Naive thymus-derived CD4-positive, alpha-beta T cell (primary cell): ENCODE results near the gene CDK15. TPM values are rescaled to one million over a fixed set of nuclear protein-coding genes. Genes with fewer than 3 reads are reported as not detected.

Experiments used
- ATAC-seq: fragments of 150-1000 bp; cut with Tn5 transposase; 2 replicates; pipeline ENCODE4 v1.10.0; 2021; ENCODE audit warnings: mild to moderate bottlenecking, moderate library complexity
- CTCF ChIA-PET: fragments of 350-600 bp; sonication (Branson Sonifier 250); formaldehyde crosslinking; loops from one replicate; lab custom pipeline; 2021; ENCODE audit warnings: antibody characterized with exemption; lab: Charles Lee
- POLR2A ChIA-PET: fragments of 350-600 bp; sonication (Branson Sonifier 250); formaldehyde crosslinking; loops from one replicate; lab custom pipeline; 2021; ENCODE audit warnings: antibody characterized with exemption, inconsistent platforms; lab: Charles Lee
- DNase-seq, 9 donors: peaks; one replicate each; pipeline versions ENCODE4 v3.0.0 to v3.0.0-alpha.2; 2020 to 2022; ENCODE audit warnings: mixed read lengths in 1 of 9
- H3K27ac ChIP-seq: one replicate; pipeline ENCODE4 v1.7.0; 2013; ENCODE audit warnings: mild to moderate bottlenecking, low read depth, low read length, moderate library complexity
- H3K27me3 ChIP-seq, 2 donors: one replicate each; pipeline ENCODE4 v1.7.0; 2013; ENCODE audit warnings: low read length in 2 of 2, mild to moderate bottlenecking in 2 of 2, moderate library complexity in 2 of 2; ENCODE audit not compliant: control insufficient read depth in 2 of 2, insufficient read depth in 2 of 2
- H3K36me3 ChIP-seq, 3 experiments: 1 replicate in 2 of 3; 2 replicates in 1 of 3; pipeline ENCODE4 v1.7.0; 2013; ENCODE audit warnings: low read length in 3 of 3, mild to moderate bottlenecking in 3 of 3, moderate library complexity in 1 of 3; ENCODE audit not compliant: insufficient read depth in 3 of 3, control insufficient read depth in 2 of 3
- H3K4me1 ChIP-seq, 2 donors: one replicate each; pipeline ENCODE4 v1.7.0; 2013; ENCODE audit warnings: low read length in 2 of 2, mild to moderate bottlenecking in 2 of 2, moderate library complexity in 1 of 2; ENCODE audit not compliant: control insufficient read depth in 2 of 2, insufficient read depth in 2 of 2
- H3K4me3 ChIP-seq: 2 replicates; pipeline ENCODE4 v1.7.0; 2013; ENCODE audit warnings: mild to moderate bottlenecking, low read length
- H3K9me3 ChIP-seq, 3 experiments: 1 replicate in 2 of 3; 2 replicates in 1 of 3; pipeline ENCODE4 v1.7.0; 2013; ENCODE audit warnings: low read length in 3 of 3; ENCODE audit not compliant: control insufficient read depth in 2 of 3
- H3K27ac Mint-ChIP-seq, 9 donors: one replicate each; pipeline ENCODE4 v1.8.0; 2020 to 2022; ENCODE audit warnings: mixed read lengths in 9 of 9, mild to moderate bottlenecking in 8 of 9, moderate library complexity in 5 of 9, inconsistent platforms in 2 of 9
- H3K27me3 Mint-ChIP-seq, 5 donors: one replicate each; pipeline ENCODE4 v1.8.0; 2021 to 2022; ENCODE audit warnings: mixed read lengths in 5 of 5, mild to moderate bottlenecking in 1 of 5
- H3K36me3 Mint-ChIP-seq, 5 donors: one replicate each; pipeline ENCODE4 v1.8.0; 2020 to 2022; ENCODE audit warnings: mixed read lengths in 5 of 5, mild to moderate bottlenecking in 3 of 5, inconsistent platforms in 1 of 5
- H3K4me1 Mint-ChIP-seq, 7 donors: one replicate each; pipeline ENCODE4 v1.8.0; 2020 to 2022; ENCODE audit warnings: mixed read lengths in 7 of 7, mild to moderate bottlenecking in 3 of 7, inconsistent platforms in 1 of 7
- H3K4me3 Mint-ChIP-seq, 10 donors: one replicate each; pipeline ENCODE4 v1.8.0; 2020 to 2022; ENCODE audit warnings: mild to moderate bottlenecking in 10 of 10, mixed read lengths in 10 of 10, moderate library complexity in 6 of 10, inconsistent platforms in 2 of 10
- H3K9me3 Mint-ChIP-seq, 11 donors: one replicate each; pipeline ENCODE4 v1.8.0; 2020 to 2022; ENCODE audit warnings: mixed read lengths in 11 of 11, mild to moderate bottlenecking in 4 of 11, inconsistent platforms in 1 of 11, moderate library complexity in 1 of 11
- intact Hi-C, 2 donors: fragments of 100-400 bp; cut with micrococcal nuclease; formaldehyde crosslinking; loops; one replicate each; pipeline ENCODE4 v1.15.1; 2023
- polyA plus RNA-seq, 2 donors: library from polyadenylated mRNA; unstranded; fragments of 300-500 nt; fragmentation: Illumina TruSeq; gene quantifications; one replicate each; pipeline ENCODE4 v1.2.3, GENCODE V29; 2021
- total RNA-seq, 6 experiments: library from RNA in 5 of 6; stranded (reverse) in 5 of 6; gene quantifications; 1 replicate in 5 of 6; 2 replicates in 1 of 6; pipeline ENCODE4 v1.2.3 and lab custom pipeline; 2021 to 2026

CDK15 gene
- total and polyA plus RNA-seq, 7 experiments from 2014 or later: not detected

DNA sequence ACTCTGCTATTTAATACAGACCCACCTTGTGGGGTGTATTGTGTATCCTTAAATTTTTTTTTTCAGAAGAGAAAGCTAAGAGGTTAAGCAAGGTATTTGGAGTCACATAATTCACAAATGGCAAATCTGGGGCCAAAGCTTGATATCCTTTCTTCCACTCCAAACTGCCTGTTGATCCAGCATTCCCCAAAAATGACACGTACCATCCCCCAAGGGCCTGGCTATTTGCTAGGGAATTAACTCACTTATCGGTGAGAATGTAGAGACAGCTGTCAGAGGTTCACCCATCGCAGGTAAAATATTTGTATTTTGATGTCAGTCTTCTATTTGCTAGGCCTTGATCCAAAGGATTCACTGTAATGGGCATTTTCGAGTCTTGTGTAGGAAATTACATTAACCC, 123.7 kb downstream of the CDK15 start:
- H3K27ac ChIP-seq: no peak overlapping the region
- H3K9me3 Mint-ChIP-seq: peaks cover 0 to 1% (median 0%) of the 10 kb centered on the region in 11 donors
- peaks cover 2 to 18% (median 14%) of the 10 kb centered on the region in 5 donors for H3K27me3 Mint-ChIP-seq
- no peaks in the 10 kb centered on the region for H3K36me3 Mint-ChIP-seq
- H3K9me3 ChIP-seq: no peaks in the 10 kb centered on the region
- POLR2A ChIA-PET: no interaction called here
- intact Hi-C loops: no loop called here
- DNase-seq (no peak), ATAC-seq (no peak)
- CTCF ChIA-PET: no interaction called here
- no peaks in the 10 kb centered on the region for H3K36me3 ChIP-seq
- no peak overlapping the region for H3K27ac Mint-ChIP-seq
- no peak overlapping the region for H3K4me3 ChIP-seq
- no peaks in the 10 kb centered on the region for H3K4me1 ChIP-seq
- H3K27me3 ChIP-seq: no peaks in the 10 kb centered on the region
- no peak overlapping the region for H3K4me3 Mint-ChIP-seq
- H3K4me1 Mint-ChIP-seq: no peaks in the 10 kb centered on the region

DNA sequence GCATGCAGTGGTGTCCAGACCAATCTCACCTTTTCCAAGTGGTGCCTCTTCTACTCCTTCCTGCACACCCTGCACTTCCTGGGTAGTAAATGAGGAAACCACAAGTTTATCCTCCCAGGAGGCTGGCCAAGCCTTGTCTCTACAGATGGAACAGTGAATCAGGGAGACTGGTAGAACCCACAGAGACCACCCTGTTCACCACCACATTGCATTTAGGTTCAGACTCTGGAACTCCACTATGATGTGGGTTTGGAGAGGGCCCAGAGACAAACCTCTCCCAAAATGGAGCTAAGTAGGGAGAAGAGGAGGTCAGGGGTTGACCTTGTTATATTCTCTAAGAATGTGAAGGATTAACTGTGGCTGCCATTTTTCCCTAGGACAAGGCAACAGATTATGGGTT, 124.5 kb downstream of the CDK15 start:
- H3K36me3 ChIP-seq: no peaks in the 10 kb centered on the region
- Mint-ChIP-seq H3K27me3 (peaks cover 0 to 17% (median 14%) of the 10 kb centered on the region in 5 donors), H3K4me1 (no peaks in the 10 kb centered on the region), H3K4me3 (no peak overlapping the region), H3K27ac (no peak overlapping the region), H3K36me3 (no peaks in the 10 kb centered on the region), H3K9me3 (peaks cover 0 to 4% (median 0%) of the 10 kb centered on the region in 11 donors)
- H3K27me3 ChIP-seq: no peaks in the 10 kb centered on the region
- H3K27ac ChIP-seq: no peak overlapping the region
- intact Hi-C loops: no loop called here
- ChIA-PET CTCF (no interaction called here), POLR2A (no interaction called here)
- H3K4me3 ChIP-seq: no peak overlapping the region
- no peaks in the 10 kb centered on the region for H3K4me1 ChIP-seq
- H3K9me3 ChIP-seq: no peaks in the 10 kb centered on the region
- DNase-seq: no peak
- no peak for ATAC-seq

DNA sequence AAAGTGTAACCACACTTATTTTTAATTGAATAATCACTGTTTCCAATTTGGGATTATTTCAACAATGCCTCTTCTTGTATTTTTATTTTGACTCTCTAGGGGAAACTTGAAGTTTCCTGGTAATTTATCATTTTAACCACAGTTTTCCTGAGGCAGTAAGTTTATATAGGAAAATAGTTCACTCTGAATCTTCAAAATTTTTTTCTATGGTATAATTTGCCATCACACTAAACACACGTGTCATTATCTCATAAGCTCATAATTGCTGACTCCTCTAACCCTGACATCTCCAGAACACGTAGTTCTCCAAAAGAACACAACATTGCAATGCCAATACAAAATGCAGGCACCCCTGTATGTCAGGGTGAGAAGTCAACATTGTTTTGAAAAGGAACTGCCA, 125.1 kb downstream of the CDK15 start:
- Histone ChIP-seq H3K36me3 (no peaks in the 10 kb centered on the region), H3K27ac (no peak overlapping the region), H3K4me1 (no peaks in the 10 kb centered on the region), H3K27me3 (no peaks in the 10 kb centered on the region), H3K4me3 (no peak overlapping the region), H3K9me3 (no peaks in the 10 kb centered on the region)
- peaks cover 3 to 20% (median 14%) of the 10 kb centered on the region in 5 donors for H3K27me3 Mint-ChIP-seq
- ATAC-seq (no peak), DNase-seq (no peak)
- CTCF ChIA-PET: no interaction called here
- POLR2A ChIA-PET: no interaction called here
- H3K4me1 Mint-ChIP-seq: no peaks in the 10 kb centered on the region
- no peaks in the 10 kb centered on the region for H3K36me3 Mint-ChIP-seq
- intact Hi-C loops: no loop called here
- no peak overlapping the region for H3K4me3 Mint-ChIP-seq
- H3K27ac Mint-ChIP-seq: no peak overlapping the region
- H3K9me3 Mint-ChIP-seq: peaks cover 0 to 4% (median 0%) of the 10 kb centered on the region in 11 donors

DNA sequence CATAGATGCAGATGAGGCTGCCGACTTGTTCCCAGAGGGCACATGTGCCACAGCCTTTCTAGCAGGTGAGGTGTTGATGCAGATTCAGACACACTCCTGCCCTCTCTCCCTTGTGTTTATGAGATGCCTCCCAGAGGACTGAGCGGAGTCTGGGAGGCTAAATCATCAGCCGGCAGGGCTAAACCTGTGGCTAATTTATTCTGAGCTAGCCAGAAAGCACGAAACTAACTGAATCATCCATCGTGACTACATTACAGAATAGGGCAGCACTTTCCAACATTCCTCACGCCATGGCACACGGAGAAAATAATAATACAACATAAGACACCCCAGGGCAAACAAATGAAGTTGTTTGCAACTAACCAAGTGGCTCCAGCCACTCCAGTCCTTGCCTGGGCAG, 125.6 kb downstream of the CDK15 start:
- Histone ChIP-seq H3K4me3 (no peak overlapping the region), H3K27ac (no peak overlapping the region), H3K27me3 (no peaks in the 10 kb centered on the region), H3K9me3 (no peaks in the 10 kb centered on the region), H3K4me1 (no peaks in the 10 kb centered on the region), H3K36me3 (no peaks in the 10 kb centered on the region)
- Mint-ChIP-seq H3K27ac (no peak overlapping the region), H3K4me3 (no peak overlapping the region), H3K27me3 (peaks cover 5 to 23% (median 14%) of the 10 kb centered on the region in 5 donors), H3K36me3 (no peaks in the 10 kb centered on the region), H3K9me3 (peaks cover 0 to 4% (median 0%) of the 10 kb centered on the region in 11 donors), H3K4me1 (no peaks in the 10 kb centered on the region)
- ATAC-seq: no peak
- no peak for DNase-seq
- POLR2A ChIA-PET: no interaction called here
- CTCF ChIA-PET: no interaction called here
- intact Hi-C loops: no loop called here

DNA sequence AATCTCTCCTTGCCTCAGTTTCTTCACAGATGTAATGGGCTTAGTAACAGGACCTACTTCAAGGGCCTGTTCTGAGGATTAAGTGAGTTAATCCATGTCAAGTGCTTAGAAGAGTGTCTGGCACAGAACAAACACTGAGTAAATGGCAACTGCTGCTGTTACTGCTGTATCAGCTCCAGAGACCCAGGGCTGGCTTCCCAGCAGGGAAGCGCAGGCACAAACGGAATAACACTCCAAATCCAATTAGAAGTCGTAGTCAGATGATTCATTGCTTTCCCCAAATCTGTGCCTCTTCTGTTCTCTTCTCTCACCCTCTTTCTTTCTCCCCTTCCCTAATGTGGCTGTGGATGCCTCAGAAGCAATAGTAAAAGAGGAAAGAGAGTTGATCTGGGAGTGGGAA, 126.2 kb downstream of the CDK15 start:
- H3K4me3 ChIP-seq: no peak overlapping the region
- no peak for ATAC-seq
- ChIA-PET CTCF (no interaction called here), POLR2A (no interaction called here)
- no peaks in the 10 kb centered on the region for H3K4me1 Mint-ChIP-seq
- intact Hi-C loops: no loop called here
- H3K9me3 Mint-ChIP-seq: peaks cover 0 to 4% (median 0%) of the 10 kb centered on the region in 11 donors
- H3K36me3 Mint-ChIP-seq: no peaks in the 10 kb centered on the region
- H3K27me3 ChIP-seq: no peaks in the 10 kb centered on the region
- no peak overlapping the region for H3K27ac Mint-ChIP-seq
- no peaks in the 10 kb centered on the region for H3K36me3 ChIP-seq
- H3K4me1 ChIP-seq: no peaks in the 10 kb centered on the region
- H3K9me3 ChIP-seq: no peaks in the 10 kb centered on the region
- no peak overlapping the region for H3K4me3 Mint-ChIP-seq
- no peak overlapping the region for H3K27ac ChIP-seq
- peaks cover 8 to 25% (median 14%) of the 10 kb centered on the region in 5 donors for H3K27me3 Mint-ChIP-seq
- no peak for DNase-seq

DNA sequence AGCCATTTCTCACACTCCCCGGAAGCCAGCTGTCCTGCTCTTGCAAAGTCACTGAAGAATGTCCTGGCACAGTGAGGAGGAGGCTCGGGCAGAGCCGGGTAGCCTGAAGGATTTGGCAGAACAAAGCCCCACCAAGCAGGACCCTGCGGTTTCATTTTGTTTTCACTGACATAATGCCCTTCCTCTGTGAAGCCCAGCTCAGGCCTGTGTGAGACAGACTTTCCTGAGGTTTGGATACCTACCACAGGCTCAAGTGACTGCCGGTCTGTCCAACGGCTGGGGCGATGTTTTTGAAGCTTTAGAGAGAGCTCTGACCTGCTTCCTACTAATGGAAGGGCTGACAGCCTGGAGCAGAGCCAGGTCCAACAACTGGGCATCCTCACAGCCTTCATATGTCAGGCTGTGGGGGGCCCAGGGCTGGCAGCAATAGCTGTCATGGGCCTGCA, 127.5 kb downstream of the CDK15 start:
- Histone ChIP-seq H3K9me3 (no peaks in the 10 kb centered on the region), H3K4me3 (no peak overlapping the region), H3K27me3 (no peaks in the 10 kb centered on the region), H3K27ac (no peak overlapping the region), H3K36me3 (no peaks in the 10 kb centered on the region), H3K4me1 (no peaks in the 10 kb centered on the region)
- Mint-ChIP-seq H3K9me3 (peaks cover 0 to 4% (median 0%) of the 10 kb centered on the region in 11 donors), H3K27me3 (peaks cover 10 to 25% (median 16%) of the 10 kb centered on the region in 5 donors), H3K4me1 (no peaks in the 10 kb centered on the region), H3K27ac (no peak overlapping the region), H3K4me3 (no peak overlapping the region), H3K36me3 (no peaks in the 10 kb centered on the region)
- CTCF ChIA-PET: no interaction called here
- POLR2A ChIA-PET: no interaction called here
- DNase-seq (no peak), ATAC-seq (no peak)
- intact Hi-C loops: no loop called here

DNA sequence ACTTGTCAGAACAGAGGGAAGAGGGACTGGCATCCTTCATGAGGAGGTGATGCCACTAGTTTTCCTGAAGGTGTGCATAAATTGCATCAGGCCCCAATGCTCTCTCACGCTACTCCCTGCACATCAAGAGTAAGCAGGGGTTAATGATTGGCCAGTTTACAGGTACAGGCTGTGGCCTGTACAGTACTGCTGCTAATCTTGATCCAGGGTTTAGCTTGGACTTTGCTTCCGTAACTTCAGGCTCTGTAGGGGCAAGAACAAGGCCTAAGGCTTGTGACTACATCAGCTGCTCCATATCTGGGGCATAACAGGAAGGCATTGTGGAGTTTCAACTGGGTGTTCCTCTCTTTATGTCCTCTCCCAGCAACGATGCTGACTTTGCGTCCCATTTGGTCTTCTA, 130.5 kb downstream of the CDK15 start:
- DNase-seq (no peak), ATAC-seq (no peak)
- ChIA-PET CTCF (no interaction called here), POLR2A (no interaction called here)
- Mint-ChIP-seq H3K27ac (no peak overlapping the region), H3K4me3 (no peak overlapping the region), H3K4me1 (no peaks in the 10 kb centered on the region), H3K27me3 (peaks cover 7 to 22% (median 16%) of the 10 kb centered on the region in 5 donors), H3K36me3 (no peaks in the 10 kb centered on the region), H3K9me3 (peaks cover 0 to 4% (median 0%) of the 10 kb centered on the region in 11 donors)
- no peaks in the 10 kb centered on the region for H3K27me3 ChIP-seq
- intact Hi-C loops: no loop called here
- no peaks in the 10 kb centered on the region for H3K4me1 ChIP-seq
- no peaks in the 10 kb centered on the region for H3K9me3 ChIP-seq
- no peaks in the 10 kb centered on the region for H3K36me3 ChIP-seq
- H3K4me3 ChIP-seq: no peak overlapping the region
- no peak overlapping the region for H3K27ac ChIP-seq
